IMR-90 (cell line): Measurements from ENCODE around the gene NDUFV3. TPM values are rescaled to one million over a fixed set of nuclear protein-coding genes. Genes with fewer than 3 reads are reported as not detected.

Source experiments
- ATAC-seq: fragments of 200-7000 bp; cut with Tn5 transposase; 2 replicates; pipeline ENCODE4 v1.9.1; 2020; ENCODE audit warnings: low read depth, mild to moderate bottlenecking, moderate library complexity
- BruUV-seq: library from RNA; stranded (reverse); fragments of 400-500 nt; replicated peaks from 2 replicates; lab custom pipeline; 2021; lab: Mats Ljungman, UMichigan
- CTCF ChIA-PET: fragments of 300-600 bp; formaldehyde crosslinking; extraction: SDS; loops from one replicate; lab custom pipeline; 2021; ENCODE audit warnings: antibody characterized with exemption; lab: Yijun Ruan, JAX
- POLR2A ChIA-PET: fragments of 300-600 bp; sonication (Branson Sonifier 250); formaldehyde crosslinking; loops from one replicate; lab custom pipeline; 2022; ENCODE audit warnings: antibody characterized with exemption; ENCODE audit not compliant: unreplicated experiment; lab: Charles Lee
- DNase-seq: peaks from one replicate; pipeline ENCODE4 v3.0.0; 2013
- H2AFZ ChIP-seq: replicated peaks from 2 replicates; pipeline ENCODE3; 2013; ENCODE audit warnings: low read length, mild to moderate bottlenecking; ENCODE audit not compliant: poor library complexity
- H2AK5ac ChIP-seq: 2 replicates; pipeline ENCODE4 v1.6.1; 2013; ENCODE audit warnings: low read depth, low read length, inconsistent platforms
- H2AK9ac ChIP-seq: replicated peaks from 2 replicates; pipeline ENCODE3; 2013; ENCODE audit warnings: mild to moderate bottlenecking, low read depth, low read length, moderate library complexity; ENCODE audit not compliant: poor library complexity
- H2BK120ac ChIP-seq: 2 replicates; pipeline ENCODE4 v1.6.1; 2013; ENCODE audit warnings: low read depth, low read length, inconsistent platforms
- H2BK15ac ChIP-seq: 3 replicates; pipeline ENCODE4 v1.6.1; 2013; ENCODE audit warnings: low read depth, low read length, inconsistent platforms
- H2BK20ac ChIP-seq: 2 replicates; pipeline ENCODE4 v1.6.1; 2013; ENCODE audit warnings: low read depth, mild to moderate bottlenecking, inconsistent platforms, low read length, moderate library complexity
- H2BK5ac ChIP-seq: 2 replicates; pipeline ENCODE4 v1.6.1; 2013; ENCODE audit warnings: mild to moderate bottlenecking, low read depth, low read length, inconsistent platforms; ENCODE audit not compliant: poor library complexity, severe bottlenecking
- H3K14ac ChIP-seq: replicated peaks from 2 replicates; pipeline ENCODE4 v1.6.1; 2013; ENCODE audit warnings: low read depth, low read length, inconsistent platforms
- H3K18ac ChIP-seq: 2 replicates; pipeline ENCODE4 v1.6.1; 2013; ENCODE audit warnings: low read depth, low read length, control low read depth
- H3K23ac ChIP-seq: 2 replicates; pipeline ENCODE4 v1.6.1; 2013; ENCODE audit warnings: low read depth, low read length, inconsistent platforms
- H3K27ac ChIP-seq: 2 replicates; pipeline ENCODE4 v1.5.1; 2013; ENCODE audit warnings: mild to moderate bottlenecking, control low read depth, low read length; ENCODE audit not compliant: insufficient read depth
- H3K27me3 ChIP-seq: 2 replicates; pipeline ENCODE4 v1.6.1; 2013; ENCODE audit warnings: low read length; ENCODE audit not compliant: control insufficient read depth, insufficient read depth
- H3K36me3 ChIP-seq: 2 replicates; pipeline ENCODE4 v1.6.1; 2013; ENCODE audit warnings: low read length, mixed read lengths; ENCODE audit not compliant: control insufficient read depth, insufficient read depth
- H3K4ac ChIP-seq: 2 replicates; pipeline ENCODE4 v1.6.1; 2013; ENCODE audit warnings: low read depth, low read length, inconsistent platforms
- H3K4me1 ChIP-seq: 2 replicates; pipeline ENCODE4 v1.6.1; 2013; ENCODE audit warnings: low read length, mixed read lengths; ENCODE audit not compliant: control insufficient read depth, insufficient read depth
- H3K4me2 ChIP-seq: 2 replicates; pipeline ENCODE4 v1.6.1; 2013; ENCODE audit warnings: low read depth, mild to moderate bottlenecking, control low read depth, low read length, moderate library complexity
- H3K4me3 ChIP-seq: 2 replicates; pipeline ENCODE4 v1.5.1; 2013; ENCODE audit warnings: low read depth, mild to moderate bottlenecking, control low read depth, low read length, moderate library complexity; ENCODE audit not compliant: insufficient read depth
- H3K56ac ChIP-seq: 2 replicates; pipeline ENCODE4 v1.6.1; 2013; ENCODE audit warnings: low read length, inconsistent platforms; ENCODE audit not compliant: insufficient read depth; ENCODE audit errors: extremely low read depth
- H3K79me1 ChIP-seq, 2 experiments: 2 replicates each; pipeline ENCODE4 v1.6.1; 2013; ENCODE audit warnings: low read length in 2 of 2, inconsistent platforms in 1 of 2, low read depth in 1 of 2
- H3K9ac ChIP-seq: 2 replicates; pipeline ENCODE4 v1.6.1; 2013; ENCODE audit warnings: low read depth, low read length, control low read depth
- H3K9me1 ChIP-seq: 2 replicates; pipeline ENCODE4 v1.6.1; 2013; ENCODE audit warnings: low read length, inconsistent platforms; ENCODE audit not compliant: insufficient read depth
- H3K9me3 ChIP-seq: 2 replicates; pipeline ENCODE4 v1.6.1; 2013; ENCODE audit warnings: low read length; ENCODE audit not compliant: control insufficient read depth, insufficient read depth
- H4K20me1 ChIP-seq: 2 replicates; pipeline ENCODE4 v1.6.1; 2013; ENCODE audit warnings: low read length, inconsistent platforms; ENCODE audit not compliant: insufficient read depth
- H4K5ac ChIP-seq: 2 replicates; pipeline ENCODE4 v1.6.1; 2013; ENCODE audit warnings: mild to moderate bottlenecking, low read depth, low read length, control low read depth
- H4K8ac ChIP-seq, 2 experiments: 2 replicates each; pipeline ENCODE4 v1.6.1; 2013; ENCODE audit warnings: low read depth in 2 of 2, low read length in 2 of 2, control low read depth in 1 of 2, inconsistent platforms in 1 of 2
- H4K91ac ChIP-seq: 2 replicates; pipeline ENCODE4 v1.6.1; 2013; ENCODE audit warnings: low read depth, low read length, inconsistent platforms; ENCODE audit not compliant: insufficient read depth
- BHLHE40 ChIP-seq: fragments of 150-350 bp; IDR thresholded peaks from 2 replicates; pipeline ENCODE4 v1.6.1; 2016; ENCODE audit warnings: mild to moderate bottlenecking, low read depth, low read length
- CEBPB ChIP-seq: IDR thresholded peaks from 2 replicates; pipeline ENCODE4 v1.6.1; 2012; ENCODE audit warnings: low read depth, low read length, improper control_type of control experiment
- CHD1 ChIP-seq: IDR thresholded peaks from 2 replicates; pipeline ENCODE4 v1.6.1; 2012; ENCODE audit warnings: low read depth, low read length, improper control_type of control experiment
- FOS ChIP-seq: fragments of 150-350 bp; IDR thresholded peaks from 2 replicates; pipeline ENCODE4 v1.6.1; 2016; ENCODE audit warnings: low read depth, low read length
- MAFK ChIP-seq: IDR thresholded peaks from 2 replicates; pipeline ENCODE4 v1.6.1; 2012; ENCODE audit warnings: low read depth, low read length, improper control_type of control experiment
- MAZ ChIP-seq: IDR thresholded peaks from 2 replicates; pipeline ENCODE4 v1.6.1; 2012; ENCODE audit warnings: low read depth, mild to moderate bottlenecking, low read length, improper control_type of control experiment, moderate library complexity, borderline replicate concordance
- MXI1 ChIP-seq: IDR thresholded peaks from 2 replicates; pipeline ENCODE4 v1.6.1; 2012; ENCODE audit warnings: low read depth, mild to moderate bottlenecking, low read length, moderate library complexity, borderline replicate concordance
- NFE2L2 ChIP-seq: fragments of 150-350 bp; IDR thresholded peaks from 2 replicates; pipeline ENCODE4 v1.6.1; 2016; ENCODE audit warnings: low read depth, mild to moderate bottlenecking, low read length
- POLR2A ChIP-seq: IDR thresholded peaks from 2 replicates; pipeline ENCODE4 v1.6.1; 2012; ENCODE audit warnings: mild to moderate bottlenecking, low read depth, low read length
- RCOR1 ChIP-seq: IDR thresholded peaks from 2 replicates; pipeline ENCODE4 v1.6.1; 2012; ENCODE audit warnings: mild to moderate bottlenecking, low read length, improper control_type of control experiment; ENCODE audit not compliant: insufficient replicate concordance
- RFX5 ChIP-seq: IDR thresholded peaks from 2 replicates; pipeline ENCODE4 v1.8.0; 2012; ENCODE audit warnings: low read depth, mild to moderate bottlenecking, low read length, moderate library complexity
- SMC3 ChIP-seq: fragments of 150-350 bp; IDR thresholded peaks from 2 replicates; pipeline ENCODE4 v1.6.1; 2016; ENCODE audit warnings: low read depth, mild to moderate bottlenecking, antibody characterized with exemption, low read length, moderate library complexity
- WGBS, 2 experiments: methylation state at CpG; one replicate each; pipeline versions ENCODE4 v1.1.5 to v1.1.7; 2013; ENCODE audit warnings: missing lambda C conversion rate in 2 of 2; ENCODE audit not compliant: insufficient read length in 1 of 2; ENCODE audit errors: extremely low coverage in 2 of 2; 5-methylcytosine and 5-hydroxymethylcytosine counted together
- dilution Hi-C: fragments of 300-500 bp; cut with HindIII; formaldehyde crosslinking; loops from one replicate; pipeline ENCODE4 v1.14.3; 2018; ENCODE audit warnings: low sequenced_read_pairs; ENCODE audit not compliant: unreplicated experiment
- in situ Hi-C: fragments of 300-500 bp; cut with MboI; formaldehyde crosslinking; loops from 3 replicates; pipeline ENCODE4 v1.14.3; 2019; ENCODE audit warnings: low sequenced_read_pairs, inconsistent platforms, mixed read lengths
- intact Hi-C: fragments of 100-400 bp; cut with micrococcal nuclease; formaldehyde crosslinking; loops from 2 replicates; pipeline ENCODE4 v1.10.0; 2022
- polyA plus RNA-seq, 3 experiments: library from polyadenylated mRNA; depleted of rRNA; stranded (reverse); fragments of >200 nt; gene quantifications; 2 replicates each; pipeline ENCODE4 v1.2.3, GENCODE V29; 2012; ENCODE audit warnings: low replicate concordance in 1 of 3
- total RNA-seq: library from RNA; depleted of rRNA; stranded (reverse); fragments of >200 nt; gene quantifications from 2 replicates; pipeline ENCODE4 v1.2.3, GENCODE V29; 2012
- TF ChIP-seq, protein P1 (sequence below): fragments of 150-350 bp; IDR thresholded peaks from 2 replicates; pipeline ENCODE4 v1.6.1; 2016; ENCODE audit warnings: low read depth, mild to moderate bottlenecking, low read length, moderate library complexity, borderline replicate concordance

Gene NDUFV3
- total and polyA plus RNA-seq, 2 of the 4 experiments (the other 2 are of a cell fraction): 38.5 to 55.6 TPM

DNA sequence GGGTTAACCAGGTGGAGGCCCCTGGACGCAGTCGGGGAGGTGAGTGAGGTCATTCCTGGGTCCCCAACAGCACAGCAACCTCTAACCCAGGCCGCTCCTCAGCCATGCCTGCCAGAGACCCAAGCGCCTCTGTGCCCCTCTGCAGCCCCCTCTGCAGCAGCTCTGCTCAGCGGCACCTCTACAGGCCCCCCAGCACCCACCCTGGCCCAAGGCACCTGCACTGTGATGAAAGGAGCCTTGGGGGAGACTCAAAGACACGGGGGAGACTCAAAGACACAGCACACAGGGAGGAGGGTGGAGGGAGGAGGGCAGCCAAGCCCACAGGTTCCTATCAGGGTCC, 33.2 kb upstream of the NDUFV3 start:
- DNase-seq: no peak

More for the DNA sequence above, 33.2 kb upstream of the NDUFV3 start:
- Histone ChIP-seq H2AFZ (no peak overlapping the region), H3K9me1 (no peaks in the 10 kb centered on the region), H3K9ac (no peak overlapping the region), H2BK20ac (no peak overlapping the region), H3K4me1 (no peaks in the 10 kb centered on the region), H3K4me2 (no peak overlapping the region), H3K27me3 (no peaks in the 10 kb centered on the region), H3K36me3 (peaks cover 50% of the 10 kb centered on the region), H3K14ac (no peak overlapping the region), H3K18ac (no peak overlapping the region), H2BK120ac (no peak overlapping the region), H3K79me1 (peaks cover 27 to 33% of the 10 kb centered on the region in 2 experiments), H3K9me3 (no peaks in the 10 kb centered on the region), H3K56ac (no peak overlapping the region), H4K91ac (no peak overlapping the region), H3K27ac (no peak overlapping the region), H3K4ac (no peak overlapping the region), H3K23ac (no peak overlapping the region), H4K20me1 (peaks cover 32% of the 10 kb centered on the region), H2AK5ac (no peak overlapping the region), H2BK5ac (no peak overlapping the region), H2AK9ac (no peak overlapping the region), H2BK15ac (no peak overlapping the region), H4K8ac (no peak overlapping the region), H3K4me3 (no peak overlapping the region), H4K5ac (no peak overlapping the region)
- in situ Hi-C loops (loop anchor here (25.0 kb wide), 1 partner anchor 98 kb away; no protein-coding TSS in a partner anchor), dilution Hi-C loops (no loop called here), intact Hi-C loops (no loop called here)
- ChIA-PET CTCF (no interaction called here), POLR2A (no interaction called here)
- TF ChIP-seq MAZ: no peak
- TF ChIP-seq RCOR1: no peak
- no peak for TF ChIP-seq CHD1
- no peak for TF ChIP-seq CEBPB
- TF ChIP-seq SMC3: no peak
- no peak for TF ChIP-seq NFE2L2
- TF ChIP-seq MAFK: no peak
- no peak for TF ChIP-seq MXI1
- TF ChIP-seq, protein P1, sequence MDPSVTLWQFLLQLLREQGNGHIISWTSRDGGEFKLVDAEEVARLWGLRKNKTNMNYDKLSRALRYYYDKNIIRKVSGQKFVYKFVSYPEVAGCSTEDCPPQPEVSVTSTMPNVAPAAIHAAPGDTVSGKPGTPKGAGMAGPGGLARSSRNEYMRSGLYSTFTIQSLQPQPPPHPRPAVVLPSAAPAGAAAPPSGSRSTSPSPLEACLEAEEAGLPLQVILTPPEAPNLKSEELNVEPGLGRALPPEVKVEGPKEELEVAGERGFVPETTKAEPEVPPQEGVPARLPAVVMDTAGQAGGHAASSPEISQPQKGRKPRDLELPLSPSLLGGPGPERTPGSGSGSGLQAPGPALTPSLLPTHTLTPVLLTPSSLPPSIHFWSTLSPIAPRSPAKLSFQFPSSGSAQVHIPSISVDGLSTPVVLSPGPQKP: no peak
- TF ChIP-seq POLR2A: no peak
- no peak for TF ChIP-seq RFX5
- TF ChIP-seq BHLHE40: no peak
- no peak for TF ChIP-seq FOS
- WGBS, 2 experiments: no CpG with 5 or more reads among the region's 6 CpGs
- no TSS peak for BruUV-seq
- ATAC-seq: no peak
